Ishikawa (cell line): ENCODE data around the gene CDC20.
A peak's percentile ranks its signal among the peaks of the same experiment; 100 is the strongest.

Experiments
- CEBPB ChIP-seq: IDR thresholded peaks from 2 replicates; pipeline ENCODE4 v1.6.1; 2012
- CREB1 ChIP-seq: IDR thresholded peaks from 2 replicates; pipeline ENCODE4 v1.6.1; 2012; ENCODE audit warnings: low read depth
- EGR1 ChIP-seq: IDR thresholded peaks from 2 replicates; pipeline ENCODE4 v1.6.1; 2012
- EP300 ChIP-seq: IDR thresholded peaks from 2 replicates; pipeline ENCODE4 v1.6.1; 2012; ENCODE audit warnings: borderline replicate concordance
- FOXM1 ChIP-seq: IDR thresholded peaks from 2 replicates; pipeline ENCODE4 v1.6.1; 2012; ENCODE audit warnings: low read depth, borderline replicate concordance
- MAX ChIP-seq: IDR thresholded peaks from 2 replicates; pipeline ENCODE4 v1.6.1; 2012
- NFIC ChIP-seq: IDR thresholded peaks from 2 replicates; pipeline ENCODE4 v1.6.1; 2012
- RAD21 ChIP-seq: IDR thresholded peaks from 2 replicates; pipeline ENCODE4 v1.6.1; 2012; ENCODE audit warnings: low read depth
- REST ChIP-seq: IDR thresholded peaks from 2 replicates; pipeline ENCODE4 v1.6.1; 2012; ENCODE audit warnings: low read depth, mild to moderate bottlenecking
- TAF1 ChIP-seq: IDR thresholded peaks from 2 replicates; pipeline ENCODE4 v1.6.1; 2012; ENCODE audit warnings: low read depth, mild to moderate bottlenecking
- TCF12 ChIP-seq: IDR thresholded peaks from 2 replicates; pipeline ENCODE4 v1.6.1; 2012; ENCODE audit warnings: low read depth
- TEAD4 ChIP-seq: IDR thresholded peaks from 2 replicates; pipeline ENCODE4 v1.6.1; 2012
- USF1 ChIP-seq: IDR thresholded peaks from 2 replicates; pipeline ENCODE4 v1.6.1; 2012
- YY1 ChIP-seq: IDR thresholded peaks from 2 replicates; pipeline ENCODE4 v1.6.1; 2012; ENCODE audit warnings: low read depth
- ZBTB7A ChIP-seq: IDR thresholded peaks from 2 replicates; pipeline ENCODE4 v1.6.1; 2012; ENCODE audit warnings: low read depth

Gene CDC20

GRCh38 chr1:43358746-43359693 is at the start of gene CDC20:
TSS of gene CDC20 (plus strand) at chr1:43358981. CDS start at chr1:43359216, 235 bp downstream.
- TF ChIP-seq ZBTB7A (peak; percentile 80; the same call in 1 of the 2 replicates), CREB1 (peak; percentile 42; the same call in 1 of the 2 replicates), TAF1 (peak; percentile 42), FOXM1 (peak; percentile 94), USF1 (no peak), MAX (peak; percentile 63; the same call in 1 of the 2 replicates), REST (no peak), YY1 (no peak)

GRCh38 chr1:43309405-43310025 is 49.3 kb upstream of the CDC20 start:
- TF ChIP-seq MAX = no peak
- TF ChIP-seq ZBTB7A = no peak
- TF ChIP-seq TAF1 = no peak
- TF ChIP-seq CREB1 = no peak
- no peak for TF ChIP-seq EP300
- TF ChIP-seq CEBPB = no peak
- TF ChIP-seq REST = no peak
- TF ChIP-seq YY1 = no peak
- TF ChIP-seq RAD21 = no peak
- TF ChIP-seq EGR1 = no peak
- TF ChIP-seq NFIC = no peak
- no peak for TF ChIP-seq USF1
- TF ChIP-seq TEAD4 = no peak
- no peak for TF ChIP-seq TCF12
- no peak for TF ChIP-seq FOXM1

GRCh38 chr1:43311521-43311920 is 47.3 kb upstream of the CDC20 start:
- TF ChIP-seq CREB1 = no peak
- TF ChIP-seq MAX = no peak
- no peak for TF ChIP-seq CEBPB
- no peak for TF ChIP-seq REST
- no peak for TF ChIP-seq USF1
- TF ChIP-seq TAF1 = no peak
- TF ChIP-seq TCF12 = no peak
- no peak for TF ChIP-seq FOXM1
- TF ChIP-seq TEAD4 = no peak
- TF ChIP-seq RAD21 = no peak
- no peak for TF ChIP-seq EP300
- no peak for TF ChIP-seq ZBTB7A
- no peak for TF ChIP-seq YY1
- no peak for TF ChIP-seq EGR1
- TF ChIP-seq NFIC = no peak
